K562 (cell line): ENCODE measurements around the gene SORCS2. TPM values are rescaled to one million over a fixed set of nuclear protein-coding genes. Genes with fewer than 3 reads are reported as not detected.

Experiments used
- ATAC-seq: fragments of 200-7000 bp; cut with Tn5 transposase; 3 replicates; pipeline ENCODE4 v1.9.1; 2020; ENCODE audit warnings: moderate library complexity
- BruUV-seq: library from RNA; stranded (reverse); fragments of 400-500 nt; replicated peaks from 2 replicates; lab custom pipeline; 2021; lab: Mats Ljungman, UMichigan
- CTCF ChIA-PET: fragments of 300-600 bp; formaldehyde crosslinking; extraction: SDS; loops from one replicate; lab custom pipeline; 2021; ENCODE audit warnings: low intra/inter-chr PET ratio; lab: Yijun Ruan, JAX
- POLR2A ChIA-PET: fragments of 300-600, 350-650 bp; sonication (Branson Sonifier 250); formaldehyde crosslinking; extraction: SDS; loops from one replicate; lab custom pipeline; 2021; ENCODE audit warnings: antibody characterized with exemption, inconsistent platforms; lab: Yijun Ruan, JAX
- DNase-seq, 4 experiments: peaks; one replicate each; pipeline versions ENCODE4 v3.0.0 to v3.0.0-alpha.2; 2011 to 2018; ENCODE audit warnings: low spot score in 3 of 4, mixed read lengths in 3 of 4; ENCODE audit errors: extremely low read depth in 1 of 4
- FAIRE-seq: peaks from 2 replicates; lab custom pipeline; 2011; peaks lifted over from hg19 to GRCh38; lab: Jason Lieb, UNC
- H2AFZ ChIP-seq: 2 replicates; pipeline ENCODE4 v1.6.0; 2011; ENCODE audit warnings: low read depth, low read length, control low read depth, inconsistent platforms
- H3K27ac ChIP-seq: fragments of 200-600 bp; 3 replicates; pipeline ENCODE4 v1.8.0; 2011; ENCODE audit warnings: low read depth, mild to moderate bottlenecking, control low read depth, inconsistent platforms, low read length, moderate library complexity, mixed read lengths; ENCODE audit errors: extremely low read depth
- H3K27me3 ChIP-seq, 2 experiments: fragments of 300-600 bp in 1 of 2; 2 replicates in 1 of 2; 3 replicates in 1 of 2; pipeline versions ENCODE4 v1.6.0 to v1.8.0; 2011; ENCODE audit warnings: inconsistent platforms in 2 of 2, low read length in 2 of 2, mild to moderate bottlenecking in 1 of 2, mixed read lengths in 1 of 2, moderate library complexity in 1 of 2; ENCODE audit not compliant: control insufficient read depth in 2 of 2, insufficient read depth in 2 of 2
- H3K36me3 ChIP-seq: fragments of 300-600 bp; 3 replicates; pipeline ENCODE4 v1.8.0; 2011; ENCODE audit warnings: mild to moderate bottlenecking, low read length, inconsistent platforms; ENCODE audit not compliant: control insufficient read depth, insufficient read depth
- H3K4me1 ChIP-seq, 2 experiments: fragments of 200-600 bp in 1 of 2; replicated peaks in 1 of 2; 2 replicates in 1 of 2; 3 replicates in 1 of 2; pipeline versions ENCODE4 v1.5.1 to v1.8.0; 2011; ENCODE audit warnings: inconsistent platforms in 2 of 2, low read length in 2 of 2, mild to moderate bottlenecking in 1 of 2, mixed read lengths in 1 of 2, moderate library complexity in 1 of 2; ENCODE audit not compliant: control insufficient read depth in 2 of 2, insufficient read depth in 2 of 2
- H3K4me2 ChIP-seq: 2 replicates; pipeline ENCODE4 v1.6.1; 2011; ENCODE audit warnings: low read length, control low read depth, inconsistent platforms, mixed read lengths; ENCODE audit not compliant: insufficient read depth
- H3K4me3 ChIP-seq: fragments of 200-600 bp; sonication (generic), shearing (Covaris generic); 2 replicates; pipeline ENCODE4 v1.5.1; 2016; ENCODE audit warnings: control low read depth, inconsistent platforms
- H3K79me2 ChIP-seq: fragments of 200-600 bp; 3 replicates; pipeline ENCODE4 v1.8.0; 2011; ENCODE audit warnings: low read length, inconsistent platforms; ENCODE audit not compliant: control insufficient read depth, insufficient read depth
- H3K9ac ChIP-seq, 2 experiments: 2 replicates each; pipeline versions ENCODE4 v1.6.0 to v1.6.1; 2011; ENCODE audit warnings: low read depth in 2 of 2, low read length in 2 of 2, control low read depth in 1 of 2, inconsistent platforms in 1 of 2, mild to moderate bottlenecking in 1 of 2, mixed read lengths in 1 of 2; ENCODE audit not compliant: insufficient read depth in 1 of 2
- H3K9me1 ChIP-seq: one replicate; pipeline ENCODE4 v1.6.0; 2011; ENCODE audit warnings: inconsistent platforms, mild to moderate bottlenecking, low read length, moderate library complexity; ENCODE audit not compliant: control insufficient read depth, insufficient read depth
- H3K9me3 ChIP-seq: replicated peaks from 2 replicates; pipeline ENCODE4 v1.5.1; 2011; ENCODE audit warnings: low read depth, low read length, inconsistent platforms; ENCODE audit not compliant: control insufficient read depth, insufficient read depth
- H4K20me1 ChIP-seq: replicated peaks from 2 replicates; pipeline ENCODE4 v1.6.1; 2011; ENCODE audit warnings: low read length, inconsistent platforms, mixed read lengths; ENCODE audit not compliant: control insufficient read depth, insufficient read depth
- ESRRB ChIP-seq: fragments of 250-450 bp; sonication (Bioruptor Pico); IDR thresholded peaks from 2 replicates; pipeline ENCODE4 v1.5.0; 2020; ENCODE audit warnings: mild to moderate bottlenecking, moderate library complexity, borderline replicate concordance
- SMARCE1 ChIP-seq: fragments of 450-650 bp; IDR thresholded peaks from 2 replicates; pipeline ENCODE4 v1.7.1; 2016; ENCODE audit warnings: mild to moderate bottlenecking
- ZNF175 ChIP-seq: fragments of 200-800 bp; sonication (Bioruptor generic); IDR thresholded peaks from 2 replicates; pipeline ENCODE4 v1.6.1; 2016; ENCODE audit warnings: low read depth, mild to moderate bottlenecking, missing genetic modification characterization, missing compliant biosample characterization
- ZNF239 ChIP-seq: fragments of 250-450 bp; sonication (Bioruptor Pico); IDR thresholded peaks from 2 replicates; pipeline ENCODE4 v1.4.0; 2020; ENCODE audit warnings: mild to moderate bottlenecking
- whole genome bisulfite sequencing: fragments of 100-300 bp; shearing (Covaris generic); methylation state at CpG from one replicate; pipeline ENCODE4 v1.1.6; 2016; ENCODE audit warnings: low coverage, mixed read lengths; ENCODE audit not compliant: insufficient coverage; ENCODE audit errors: missing lambda C conversion rate; 5-methylcytosine and 5-hydroxymethylcytosine counted together
- in situ Hi-C: fragments of 300-500 bp; cut with MboI; formaldehyde crosslinking; loops from 4 replicates; pipeline ENCODE4 v1.15.0; 2018; ENCODE audit warnings: inconsistent platforms, mixed read lengths
- intact Hi-C: fragments of 100-400 bp; cut with micrococcal nuclease; formaldehyde crosslinking; loops from 2 replicates; pipeline ENCODE4 v1.14.2; 2022
- polyA plus RNA-seq, 8 experiments: library from polyadenylated mRNA; depleted of rRNA in 4 of 8; stranded (reverse) in 5 of 8; unstranded in 3 of 8; fragments of >200 nt; fragmentation: Nextera tagmentation in 2 of 8; fragmentation: Illumina TruSeq in 1 of 8; extraction: Ambion mirVana in 2 of 8; extraction: Trizol in 1 of 8; gene quantifications; 2 replicates each; pipeline versions ENCODE4 v1.2.1 to v1.2.3, GENCODE V29; 2011 to 2014; ENCODE audit warnings: inconsistent platforms in 1 of 8, missing spikeins in 1 of 8
- total RNA-seq, 7 experiments: library from RNA; depleted of rRNA in 6 of 7; stranded (reverse); fragments of >200 nt in 6 of 7; fragmentation: Illumina TruSeq in 2 of 7; extraction: Trizol in 2 of 7; gene quantifications; 2 replicates each; pipeline versions ENCODE4 v1.2.1 to v1.2.3, GENCODE V29; 2011 to 2021; ENCODE audit warnings: low replicate concordance in 1 of 7
- TF ChIP-seq, protein P1 (sequence below): fragments of 450-650 bp; IDR thresholded peaks from 2 replicates; pipeline ENCODE4 v1.6.1; 2014; ENCODE audit warnings: low read depth, mild to moderate bottlenecking, moderate library complexity, borderline replicate concordance

SORCS2 gene
- total and polyA plus RNA-seq, 9 of the 15 experiments (the other 6 are each of a cell fraction or from before 2014, with no cell fraction given) = not detected

DNA sequence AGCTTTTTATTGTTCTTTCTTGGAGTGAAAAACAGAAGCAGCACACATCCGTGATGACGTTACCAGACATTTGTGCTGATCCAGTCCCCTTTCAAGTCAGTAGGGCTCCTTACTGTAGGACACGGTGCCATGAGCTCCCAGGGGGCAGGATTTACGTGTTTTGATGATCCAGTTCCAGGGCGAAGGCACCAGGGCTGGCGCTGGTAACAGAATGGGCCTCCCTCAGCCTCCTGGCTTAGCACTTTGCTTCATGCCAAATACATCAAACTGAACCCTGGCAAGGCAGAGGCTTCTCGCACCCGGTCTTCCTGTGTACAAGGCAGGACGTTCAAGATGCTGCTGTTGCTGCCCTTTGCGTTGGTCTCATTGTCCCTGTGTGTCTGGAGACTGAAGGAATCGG is 309.0 kb downstream of the SORCS2 start:
- H3K9me1 ChIP-seq = no peaks in the 10 kb centered on the region
- FAIRE-seq = no peak
- H3K9ac ChIP-seq = no peak overlapping the region
- ChIA-PET POLR2A (no interaction called here), CTCF (no interaction called here)
- peaks cover 5 to 84% of the 10 kb centered on the region in 2 experiments; a peak in 3 of 5 replicates for H3K27me3 ChIP-seq
- no TSS peak for BruUV-seq
- H4K20me1 ChIP-seq = no peaks in the 10 kb centered on the region; the same call in none of the 2 replicates
- no peaks in the 10 kb centered on the region for H3K9me3 ChIP-seq
- H2AFZ ChIP-seq = no peak overlapping the region
- intact Hi-C loops = no loop called here
- no peak overlapping the region for H3K4me2 ChIP-seq
- DNase-seq = no peak
- in situ Hi-C loops = no loop called here
- no peaks in the 10 kb centered on the region for H3K79me2 ChIP-seq
- no peaks in the 10 kb centered on the region for H3K36me3 ChIP-seq
- WGBS = under 1% methylated on average over 11 of the region's 11 CpGs
- no peak overlapping the region for H3K27ac ChIP-seq
- ATAC-seq = no peak
- H3K4me3 ChIP-seq = no peak overlapping the region
- no peaks in the 10 kb centered on the region for H3K4me1 ChIP-seq
- no peak for TF ChIP-seq ZNF175 (CRISPR knock-in tag)
- TF ChIP-seq ZNF239 = no peak
- TF ChIP-seq ESRRB (CRISPR knock-in tag) = no peak
- TF ChIP-seq, protein P1, sequence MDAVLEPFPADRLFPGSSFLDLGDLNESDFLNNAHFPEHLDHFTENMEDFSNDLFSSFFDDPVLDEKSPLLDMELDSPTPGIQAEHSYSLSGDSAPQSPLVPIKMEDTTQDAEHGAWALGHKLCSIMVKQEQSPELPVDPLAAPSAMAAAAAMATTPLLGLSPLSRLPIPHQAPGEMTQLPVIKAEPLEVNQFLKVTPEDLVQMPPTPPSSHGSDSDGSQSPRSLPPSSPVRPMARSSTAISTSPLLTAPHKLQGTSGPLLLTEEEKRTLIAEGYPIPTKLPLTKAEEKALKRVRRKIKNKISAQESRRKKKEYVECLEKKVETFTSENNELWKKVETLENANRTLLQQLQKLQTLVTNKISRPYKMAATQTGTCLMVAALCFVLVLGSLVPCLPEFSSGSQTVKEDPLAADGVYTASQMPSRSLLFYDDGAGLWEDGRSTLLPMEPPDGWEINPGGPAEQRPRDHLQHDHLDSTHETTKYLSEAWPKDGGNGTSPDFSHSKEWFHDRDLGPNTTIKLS = no peak
- TF ChIP-seq SMARCE1 = no peak
